ENCODE data around the gene ARHGAP40. TPM values are rescaled to one million over a fixed set of nuclear protein-coding genes. Genes with fewer than 3 reads are reported as not detected.

The ARHGAP40 gene
- total and polyA plus RNA-seq, 2 of the 13 experiments (the other 11 are each of a cell fraction or from before 2014, with no cell fraction given): 0.75 to 2.1 TPM

DNA sequence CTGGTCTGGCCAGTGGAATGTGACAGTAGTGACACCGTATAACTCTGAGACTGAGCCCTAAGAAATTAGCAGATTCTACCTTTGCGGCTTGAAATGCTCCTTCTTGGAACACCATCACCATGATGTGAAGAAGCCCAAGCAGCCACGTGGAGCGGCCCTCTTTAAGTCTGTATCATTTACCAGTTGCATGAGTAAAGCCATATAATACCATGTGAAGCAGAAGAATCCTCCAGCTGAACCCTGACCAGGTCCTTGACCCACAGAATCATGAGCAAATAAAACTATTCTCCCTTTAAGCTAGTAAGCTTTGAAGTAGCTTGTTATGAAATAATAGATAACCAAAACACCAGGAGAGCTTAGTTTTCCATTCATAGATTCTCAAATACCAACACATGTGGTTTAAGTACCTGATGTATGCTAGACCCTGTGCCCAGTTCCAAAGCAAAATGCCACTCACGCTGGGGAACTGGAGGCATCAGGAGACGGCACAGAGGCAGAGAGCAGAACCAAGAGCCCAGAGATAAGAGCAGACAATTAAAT is 65.9 kb downstream of the ARHGAP40 start (continued):
- TF ChIP-seq, protein P1, sequence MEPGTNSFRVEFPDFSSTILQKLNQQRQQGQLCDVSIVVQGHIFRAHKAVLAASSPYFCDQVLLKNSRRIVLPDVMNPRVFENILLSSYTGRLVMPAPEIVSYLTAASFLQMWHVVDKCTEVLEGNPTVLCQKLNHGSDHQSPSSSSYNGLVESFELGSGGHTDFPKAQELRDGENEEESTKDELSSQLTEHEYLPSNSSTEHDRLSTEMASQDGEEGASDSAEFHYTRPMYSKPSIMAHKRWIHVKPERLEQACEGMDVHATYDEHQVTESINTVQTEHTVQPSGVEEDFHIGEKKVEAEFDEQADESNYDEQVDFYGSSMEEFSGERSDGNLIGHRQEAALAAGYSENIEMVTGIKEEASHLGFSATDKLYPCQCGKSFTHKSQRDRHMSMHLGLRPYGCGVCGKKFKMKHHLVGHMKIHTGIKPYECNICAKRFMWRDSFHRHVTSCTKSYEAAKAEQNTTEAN (CRISPR knock-in tag; conservative IDR thresholded peaks at IDR 0.05): peak; percentile 73; the same call in 1 of the 2 replicates
- TF ChIP-seq MAF1 (CRISPR knock-in tag; IDR thresholded peaks at IDR 0.05; ENCODE audit: borderline replicate concordance) (no peak), ELK4 (CRISPR knock-in tag; IDR thresholded peaks at IDR 0.05; ENCODE audit: borderline replicate concordance) (no peak), SMAD1 (CRISPR knock-in tag; IDR thresholded peaks at IDR 0.05; ENCODE audit: borderline replicate concordance, low read depth) (no peak), ZMYM2 (CRISPR knock-in tag; IDR thresholded peaks at IDR 0.05) (peak; percentile 78; the same call in 1 of the 2 replicates), ZNF615 (CRISPR knock-in tag; IDR thresholded peaks at IDR 0.05; ENCODE audit: borderline replicate concordance) (no peak), KDM5B (CRISPR knock-in tag; IDR thresholded peaks at IDR 0.05; ENCODE audit: borderline replicate concordance) (no peak; the same call in 1 of the 2 replicates), ZNF878 (CRISPR knock-in tag; IDR thresholded peaks at IDR 0.05) (peak; percentile 67; the same call in 1 of the 2 replicates), ZNF12 (CRISPR knock-in tag; IDR thresholded peaks at IDR 0.05) (peak; percentile 72), ZBTB10 (CRISPR knock-in tag; IDR thresholded peaks at IDR 0.05; ENCODE audit: borderline replicate concordance) (0 out of 2 replicates have a peak, but pooled peaks have one; percentile 53), HNRNPUL1 (IDR thresholded peaks at IDR 0.05; ENCODE audit: low read depth, low read length) (no peak), ZFP37 (CRISPR knock-in tag; IDR thresholded peaks at IDR 0.05; ENCODE audit: borderline replicate concordance) (no peak), NCOR1 (IDR thresholded peaks at IDR 0.05; ENCODE audit: borderline replicate concordance, low read length) (peak; percentile 93; the same call in 1 of the 2 replicates), RBFOX2 (IDR thresholded peaks at IDR 0.05; ENCODE audit: low read depth, low read length) (no peak), U2AF1 (optimal IDR thresholded peaks at IDR 0.05; ENCODE audit: low read depth, low read length) (no peak), ZNF747 (CRISPR knock-in tag; IDR thresholded peaks at IDR 0.05; ENCODE audit: borderline replicate concordance) (no peak)
- TF ChIP-seq, protein P2, sequence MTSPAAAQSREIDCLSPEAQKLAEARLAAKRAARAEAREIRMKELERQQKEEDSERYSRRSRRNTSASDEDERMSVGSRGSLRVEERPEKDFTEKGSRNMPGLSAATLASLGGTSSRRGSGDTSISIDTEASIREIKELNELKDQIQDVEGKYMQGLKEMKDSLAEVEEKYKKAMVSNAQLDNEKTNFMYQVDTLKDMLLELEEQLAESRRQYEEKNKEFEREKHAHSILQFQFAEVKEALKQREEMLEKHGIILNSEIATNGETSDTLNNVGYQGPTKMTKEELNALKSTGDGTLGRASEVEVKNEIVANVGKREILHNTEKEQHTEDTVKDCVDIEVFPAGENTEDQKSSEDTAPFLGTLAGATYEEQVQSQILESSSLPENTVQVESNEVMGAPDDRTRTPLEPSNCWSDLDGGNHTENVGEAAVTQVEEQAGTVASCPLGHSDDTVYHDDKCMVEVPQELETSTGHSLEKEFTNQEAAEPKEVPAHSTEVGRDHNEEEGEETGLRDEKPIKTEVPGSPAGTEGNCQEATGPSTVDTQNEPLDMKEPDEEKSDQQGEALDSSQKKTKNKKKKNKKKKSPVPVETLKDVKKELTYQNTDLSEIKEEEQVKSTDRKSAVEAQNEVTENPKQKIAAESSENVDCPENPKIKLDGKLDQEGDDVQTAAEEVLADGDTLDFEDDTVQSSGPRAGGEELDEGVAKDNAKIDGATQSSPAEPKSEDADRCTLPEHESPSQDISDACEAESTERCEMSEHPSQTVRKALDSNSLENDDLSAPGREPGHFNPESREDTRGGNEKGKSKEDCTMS (CRISPR knock-in tag; conservative IDR thresholded peaks at IDR 0.05): no peak
- TF ChIP-seq, protein P3, sequence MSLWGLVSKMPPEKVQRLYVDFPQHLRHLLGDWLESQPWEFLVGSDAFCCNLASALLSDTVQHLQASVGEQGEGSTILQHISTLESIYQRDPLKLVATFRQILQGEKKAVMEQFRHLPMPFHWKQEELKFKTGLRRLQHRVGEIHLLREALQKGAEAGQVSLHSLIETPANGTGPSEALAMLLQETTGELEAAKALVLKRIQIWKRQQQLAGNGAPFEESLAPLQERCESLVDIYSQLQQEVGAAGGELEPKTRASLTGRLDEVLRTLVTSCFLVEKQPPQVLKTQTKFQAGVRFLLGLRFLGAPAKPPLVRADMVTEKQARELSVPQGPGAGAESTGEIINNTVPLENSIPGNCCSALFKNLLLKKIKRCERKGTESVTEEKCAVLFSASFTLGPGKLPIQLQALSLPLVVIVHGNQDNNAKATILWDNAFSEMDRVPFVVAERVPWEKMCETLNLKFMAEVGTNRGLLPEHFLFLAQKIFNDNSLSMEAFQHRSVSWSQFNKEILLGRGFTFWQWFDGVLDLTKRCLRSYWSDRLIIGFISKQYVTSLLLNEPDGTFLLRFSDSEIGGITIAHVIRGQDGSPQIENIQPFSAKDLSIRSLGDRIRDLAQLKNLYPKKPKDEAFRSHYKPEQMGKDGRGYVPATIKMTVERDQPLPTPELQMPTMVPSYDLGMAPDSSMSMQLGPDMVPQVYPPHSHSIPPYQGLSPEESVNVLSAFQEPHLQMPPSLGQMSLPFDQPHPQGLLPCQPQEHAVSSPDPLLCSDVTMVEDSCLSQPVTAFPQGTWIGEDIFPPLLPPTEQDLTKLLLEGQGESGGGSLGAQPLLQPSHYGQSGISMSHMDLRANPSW (CRISPR knock-in tag; IDR thresholded peaks at IDR 0.05; ENCODE audit: borderline replicate concordance): no peak; the same call in 1 of the 2 replicates
